ENCODE measurements around the gene ERCC1. TPM values are rescaled to one million over a fixed set of nuclear protein-coding genes. Genes with fewer than 3 reads are reported as not detected.
A peak's percentile ranks its signal among the peaks of the same experiment; 100 is the strongest.

ERCC1 gene
- 66.2 TPM for total RNA-seq (ENCODE audit: insufficient read depth, low replicate concordance)

- DNase-seq (ENCODE audit: low spot score): peak; percentile 96
Observed at GRCh38 chr19:45423589-45424190, at the start of gene ERCC1. TSS of gene ERCC1 (minus strand) at chr19:45423917. CDS start at chr19:45423374, 543 bp downstream.

GRCh38 chr19:45473367-45473681 lies 49.6 kb upstream of the ERCC1 start:
- DNase-seq (ENCODE audit: low spot score): peak; percentile 54

GRCh38 chr19:45472563-45473366 lies 49.0 kb upstream of the ERCC1 start:
- DNase-seq (ENCODE audit: low spot score): peak; percentile 54

GRCh38 chr19:45471931-45472562 lies 48.3 kb upstream of the ERCC1 start:
- peak; percentile 46 for DNase-seq (ENCODE audit: low spot score)

- DNase-seq (ENCODE audit: low spot score): peak; percentile 47
Observed at GRCh38 chr19:45471111-45471930, 47.6 kb upstream of the ERCC1 start.

- no peak for DNase-seq (ENCODE audit: low spot score)
Observed at GRCh38 chr19:45470762-45471081, 47.0 kb upstream of the ERCC1 start.

GRCh38 chr19:45469945-45470761 lies 46.4 kb upstream of the ERCC1 start:
- DNase-seq (ENCODE audit: low spot score): peak; percentile 71

GRCh38 chr19:45469132-45469944 lies 45.6 kb upstream of the ERCC1 start:
- peak; percentile 95 for DNase-seq (ENCODE audit: low spot score)

GRCh38 chr19:45468803-45469131 lies 45.0 kb upstream of the ERCC1 start:
- DNase-seq (ENCODE audit: low spot score): no peak

GRCh38 chr19:45468159-45468651 lies 44.5 kb upstream of the ERCC1 start:
- no peak for DNase-seq (ENCODE audit: low spot score)

- DNase-seq (ENCODE audit: low spot score): peak; percentile 95
Observed at GRCh38 chr19:45467456-45468158, 43.9 kb upstream of the ERCC1 start, which contains the start of gene FOSB. TSS of gene FOSB (plus strand) at chr19:45467996. CDS start at chr19:45468587, 591 bp downstream.

GRCh38 chr19:45467115-45467455 lies 43.4 kb upstream of the ERCC1 start:
- DNase-seq (ENCODE audit: low spot score): no peak

GRCh38 chr19:45464852-45465441 lies 41.2 kb upstream of the ERCC1 start:
- DNase-seq (ENCODE audit: low spot score): no peak

- no peak for DNase-seq (ENCODE audit: low spot score)
Observed at GRCh38 chr19:45464274-45464673, 40.6 kb upstream of the ERCC1 start.

- DNase-seq (ENCODE audit: low spot score): no peak
Observed at GRCh38 chr19:45463241-45463640, 39.5 kb upstream of the ERCC1 start.

GRCh38 chr19:45462174-45462573 lies 38.5 kb upstream of the ERCC1 start:
- no peak for DNase-seq (ENCODE audit: low spot score)

- no peak for DNase-seq (ENCODE audit: low spot score)
Observed at GRCh38 chr19:45460807-45461347, 37.2 kb upstream of the ERCC1 start.

GRCh38 chr19:45457776-45458175 lies 34.1 kb upstream of the ERCC1 start:
- DNase-seq (ENCODE audit: low spot score): no peak

- no peak for DNase-seq (ENCODE audit: low spot score)
Observed at GRCh38 chr19:45456500-45456815, 32.7 kb upstream of the ERCC1 start.
